GM21723 (cell line): Measurements from ENCODE around the gene GRB2.
"Not testable (repeated sequence)": the region's sequence is repeated elsewhere in the genome, so short reads cannot be mapped to it uniquely, and the experiment has no call there.

Experiments used
- ATAC-seq: cut with Tn5 transposase; IDR thresholded peaks from one replicate; pipeline ENCODE4 v1.9.1; 2021; ENCODE audit warnings: mild to moderate bottlenecking, moderate library complexity; ENCODE audit not compliant: unreplicated experiment

The GRB2 gene

GRCh38 chr17:75388476-75389030 is 16.9 kb downstream of the GRB2 start:
- no peak for ATAC-seq

- ATAC-seq, result no peak
Measured at GRCh38 chr17:75387771-75388170, 17.7 kb downstream of the GRB2 start.

- no peak for ATAC-seq
Measured at GRCh38 chr17:75386430-75386829, 19.0 kb downstream of the GRB2 start.

GRCh38 chr17:75384751-75385150 is 20.7 kb downstream of the GRB2 start:
- no peak for ATAC-seq

- no peak for ATAC-seq
Measured at GRCh38 chr17:75383842-75384195, 21.7 kb downstream of the GRB2 start.

- no peak for ATAC-seq
Measured at GRCh38 chr17:75380750-75381149, 24.7 kb downstream of the GRB2 start.

GRCh38 chr17:75380315-75380714 is 25.2 kb downstream of the GRB2 start:
- no peak for ATAC-seq

GRCh38 chr17:75379426-75379825 is 26.1 kb downstream of the GRB2 start:
- ATAC-seq, result not testable (repeated sequence)

GRCh38 chr17:75373280-75373679 is 32.2 kb downstream of the GRB2 start:
- no peak for ATAC-seq

GRCh38 chr17:75371981-75372380 is 33.5 kb downstream of the GRB2 start:
- ATAC-seq, result no peak

- no peak for ATAC-seq
Measured at GRCh38 chr17:75371339-75371738, 34.1 kb downstream of the GRB2 start.

- no peak for ATAC-seq
Measured at GRCh38 chr17:75370286-75370915, 35.1 kb downstream of the GRB2 start.

GRCh38 chr17:75367838-75368789 is 37.4 kb downstream of the GRB2 start:
- ATAC-seq, result not testable (repeated sequence)

GRCh38 chr17:75367312-75367711 is 38.2 kb downstream of the GRB2 start:
- ATAC-seq, result no peak

GRCh38 chr17:75366432-75366831 is 39.0 kb downstream of the GRB2 start:
- no peak for ATAC-seq

- ATAC-seq, result no peak
Measured at GRCh38 chr17:75365931-75366275, 39.6 kb downstream of the GRB2 start.

GRCh38 chr17:75365009-75365930 is 40.2 kb downstream of the GRB2 start:
- no peak for ATAC-seq

- ATAC-seq, result no peak
Measured at GRCh38 chr17:75364078-75364477, 41.4 kb downstream of the GRB2 start.

GRCh38 chr17:75361996-75362395 is 43.5 kb downstream of the GRB2 start:
- ATAC-seq, result no peak

- ATAC-seq, result no peak
Measured at GRCh38 chr17:75361344-75361743, 44.1 kb downstream of the GRB2 start.
